ENCODE data around the gene GPR84. TPM values are rescaled to one million over a fixed set of nuclear protein-coding genes. Genes with fewer than 3 reads are reported as not detected.
"Not testable (repeated sequence)": the region's sequence is repeated elsewhere in the genome, so short reads cannot be mapped to it uniquely, and the experiment has no call there.

Gene GPR84
- total RNA-seq, 3 donors from 2014 or later = 0.60 to 1.7 TPM; not detected in 1

GRCh38 chr12:54358191-54358944, 5.9 kb downstream of the GPR84 start:
- Histone ChIP-seq H3K9me3 (no peaks in the 10 kb centered on the region), H3K4me1 (ENCODE audit: low read depth) (no peaks in the 10 kb centered on the region), H3K4me3 (peak overlapping the region; percentile 32), H3K36me3 (ENCODE audit: low read depth) (no peaks in the 10 kb centered on the region)
- TF ChIP-seq CTCF (IDR thresholded peaks at IDR 0.05) = no peak
- DNase-seq = no peak
- intact Hi-C loops (cut with DNase I, micrococcal nuclease) = no loop called here
- ATAC-seq = peak; percentile 4

GRCh38 chr12:54357506-54358190, 6.6 kb downstream of the GPR84 start:
- intact Hi-C loops (cut with DNase I, micrococcal nuclease) = no loop called here
- H3K4me1 ChIP-seq (ENCODE audit: low read depth) = no peaks in the 10 kb centered on the region
- no peaks in the 10 kb centered on the region for H3K36me3 ChIP-seq (ENCODE audit: low read depth)
- DNase-seq (no peak), ATAC-seq (no peak)
- no peaks in the 10 kb centered on the region for H3K9me3 ChIP-seq
- H3K4me3 ChIP-seq = no peak overlapping the region
- TF ChIP-seq CTCF (IDR thresholded peaks at IDR 0.05) = no peak

- TF ChIP-seq CTCF (IDR thresholded peaks at IDR 0.05) = no peak
- H3K9me3 ChIP-seq = no peaks in the 10 kb centered on the region
- intact Hi-C loops (cut with DNase I, micrococcal nuclease) = no loop called here
- H3K36me3 ChIP-seq (ENCODE audit: low read depth) = no peaks in the 10 kb centered on the region
- ATAC-seq = no peak
- no peak for DNase-seq
- H3K4me1 ChIP-seq (ENCODE audit: low read depth) = no peaks in the 10 kb centered on the region
- no peak overlapping the region for H3K4me3 ChIP-seq
Measured at GRCh38 chr12:54356951-54357356, 7.3 kb downstream of the GPR84 start.

GRCh38 chr12:54356228-54356627, 8.1 kb downstream of the GPR84 start:
- TF ChIP-seq CTCF (IDR thresholded peaks at IDR 0.05) = no peak
- no peaks in the 10 kb centered on the region for H3K4me1 ChIP-seq (ENCODE audit: low read depth)
- intact Hi-C loops (cut with DNase I, micrococcal nuclease) = no loop called here
- no peak for DNase-seq
- no peaks in the 10 kb centered on the region for H3K36me3 ChIP-seq (ENCODE audit: low read depth)
- no peaks in the 10 kb centered on the region for H3K9me3 ChIP-seq
- no peak overlapping the region for H3K4me3 ChIP-seq
- no peak for ATAC-seq

GRCh38 chr12:54355104-54355815, 9.0 kb downstream of the GPR84 start:
- Histone ChIP-seq H3K4me1 (ENCODE audit: low read depth) (no peaks in the 10 kb centered on the region), H3K4me3 (no peak overlapping the region), H3K36me3 (ENCODE audit: low read depth) (no peaks in the 10 kb centered on the region), H3K9me3 (no peaks in the 10 kb centered on the region)
- no peak for TF ChIP-seq CTCF (IDR thresholded peaks at IDR 0.05)
- DNase-seq (no peak), ATAC-seq (no peak)
- intact Hi-C loops (cut with DNase I, micrococcal nuclease) = no loop called here

GRCh38 chr12:54354271-54354670, 10.0 kb downstream of the GPR84 start:
- H3K4me3 ChIP-seq; H3K4me1 ChIP-seq (ENCODE audit: low read depth); H3K36me3 ChIP-seq (ENCODE audit: low read depth); DNase-seq; intact Hi-C loops (cut with DNase I, micrococcal nuclease); H3K9me3 ChIP-seq; ATAC-seq: not testable (repeated sequence)

Measured in mucosa of descending colon (tissue), 3 donors.